H9 (cell line): ENCODE measurements around the gene TACR1. TPM values are rescaled to one million over a fixed set of nuclear protein-coding genes. Genes with fewer than 3 reads are reported as not detected.

ENCODE experiments used
- DNase-seq: peaks from one replicate; pipeline ENCODE4 v3.0.0-alpha.2; 2017
- H2AFZ ChIP-seq: one replicate; pipeline ENCODE4 v1.6.1; 2013; ENCODE audit warnings: mild to moderate bottlenecking, low read length, control low read depth, moderate library complexity
- H2AK5ac ChIP-seq: 2 replicates; pipeline ENCODE4 v1.6.1; 2013; ENCODE audit warnings: low read length, control low read depth, mixed read lengths; ENCODE audit not compliant: insufficient read length
- H2BK120ac ChIP-seq: one replicate; pipeline ENCODE4 v1.6.1; 2013; ENCODE audit warnings: low read depth, mild to moderate bottlenecking, low read length, control low read depth, inconsistent platforms; ENCODE audit not compliant: poor library complexity, severe bottlenecking
- H2BK12ac ChIP-seq: 2 replicates; pipeline ENCODE4 v1.6.1; 2013; ENCODE audit warnings: low read length, control low read depth, mixed read lengths, low read depth; ENCODE audit not compliant: insufficient read length
- H2BK15ac ChIP-seq: 2 replicates; pipeline ENCODE4 v1.6.1; 2013; ENCODE audit warnings: low read depth, low read length, control low read depth
- H2BK20ac ChIP-seq: one replicate; pipeline ENCODE4 v1.6.1; 2013; ENCODE audit warnings: low read depth, mild to moderate bottlenecking, low read length, control low read depth, inconsistent platforms; ENCODE audit not compliant: poor library complexity, severe bottlenecking
- H2BK5ac ChIP-seq: 2 replicates; pipeline ENCODE4 v1.6.1; 2013; ENCODE audit warnings: low read length, control low read depth, mixed read lengths; ENCODE audit not compliant: insufficient read length
- H3K14ac ChIP-seq: 2 replicates; pipeline ENCODE4 v1.6.1; 2013; ENCODE audit warnings: low read length, control low read depth; ENCODE audit not compliant: insufficient read depth
- H3K18ac ChIP-seq: 2 replicates; pipeline ENCODE4 v1.6.1; 2013; ENCODE audit warnings: low read depth, mild to moderate bottlenecking, mixed read lengths, low read length, control low read depth; ENCODE audit not compliant: insufficient read length
- H3K23ac ChIP-seq: 2 replicates; pipeline ENCODE4 v1.6.1; 2013; ENCODE audit warnings: low read length, control low read depth, mixed read lengths, low read depth; ENCODE audit not compliant: insufficient read length
- H3K23me2 ChIP-seq: 2 replicates; pipeline ENCODE4 v1.6.1; 2013; ENCODE audit warnings: low read depth, mild to moderate bottlenecking, mixed read lengths, low read length, control low read depth; ENCODE audit not compliant: insufficient read length, poor library complexity, severe bottlenecking
- H3K27ac ChIP-seq: 2 replicates; pipeline ENCODE4 v1.5.1; 2013; ENCODE audit warnings: low read length, control low read depth, mixed read lengths, low read depth; ENCODE audit not compliant: insufficient read length
- H3K27me3 ChIP-seq: 2 replicates; pipeline ENCODE4 v1.6.1; 2013; ENCODE audit warnings: low read length, control low read depth, inconsistent platforms; ENCODE audit not compliant: insufficient read depth
- H3K4ac ChIP-seq: 2 replicates; pipeline ENCODE4 v1.6.1; 2013; ENCODE audit warnings: low read depth, mild to moderate bottlenecking, control low read depth, inconsistent platforms, low read length, moderate library complexity
- H3K4me1 ChIP-seq: 2 replicates; pipeline ENCODE4 v1.6.1; 2013; ENCODE audit warnings: low read length, control low read depth, inconsistent platforms; ENCODE audit not compliant: insufficient read depth
- H3K4me2 ChIP-seq: 2 replicates; pipeline ENCODE4 v1.6.1; 2013; ENCODE audit warnings: low read length, control low read depth, mixed read lengths; ENCODE audit not compliant: insufficient read length, insufficient read depth
- H3K56ac ChIP-seq: 2 replicates; pipeline ENCODE4 v1.6.1; 2013; ENCODE audit warnings: low read depth, mild to moderate bottlenecking, mixed read lengths, low read length, control low read depth; ENCODE audit not compliant: insufficient read length
- H3K79me1 ChIP-seq: 2 replicates; pipeline ENCODE4 v1.6.1; 2013; ENCODE audit warnings: low read depth, mild to moderate bottlenecking, moderate library complexity, low read length, control low read depth, inconsistent platforms; ENCODE audit not compliant: insufficient read depth, poor library complexity, severe bottlenecking
- H3K79me2 ChIP-seq: 2 replicates; pipeline ENCODE4 v1.6.1; 2013; ENCODE audit warnings: low read length, control low read depth, inconsistent platforms; ENCODE audit not compliant: insufficient read depth
- H3K9ac ChIP-seq: 2 replicates; pipeline ENCODE4 v1.6.1; 2013; ENCODE audit warnings: low read length, control low read depth, mixed read lengths; ENCODE audit not compliant: insufficient read length; ENCODE audit errors: extremely low read depth
- H3K9me3 ChIP-seq: one replicate; pipeline ENCODE4 v1.6.1; 2013; ENCODE audit warnings: low read depth, low read length, inconsistent platforms; ENCODE audit not compliant: control insufficient read depth
- H3T11ph ChIP-seq: one replicate; pipeline ENCODE4 v1.6.1; 2013; ENCODE audit warnings: mild to moderate bottlenecking, low read length, control low read depth, inconsistent platforms
- H4K20me1 ChIP-seq: one replicate; pipeline ENCODE4 v1.6.1; 2013; ENCODE audit not compliant: control insufficient read depth, insufficient read length, insufficient read depth
- H4K5ac ChIP-seq: 2 replicates; pipeline ENCODE4 v1.6.1; 2013; ENCODE audit warnings: low read depth, mild to moderate bottlenecking, mixed read lengths, low read length, control low read depth; ENCODE audit not compliant: insufficient read length
- H4K8ac ChIP-seq: replicated peaks from 2 replicates; pipeline ENCODE4 v1.6.1; 2013; ENCODE audit warnings: low read length, control low read depth, mixed read lengths, low read depth; ENCODE audit not compliant: insufficient read length
- H4K91ac ChIP-seq: 2 replicates; pipeline ENCODE4 v1.6.1; 2013; ENCODE audit warnings: low read depth, mild to moderate bottlenecking, moderate library complexity, mixed read lengths, low read length, control low read depth; ENCODE audit not compliant: insufficient read length
- H3K27ac Mint-ChIP-seq, 3 experiments: 2 replicates in 2 of 3; 3 replicates in 1 of 3; pipeline ENCODE4 v1.8.0; 2020 to 2021; ENCODE audit warnings: mixed read lengths in 3 of 3, mild to moderate bottlenecking in 1 of 3, moderate library complexity in 1 of 3
- H3K27me3 Mint-ChIP-seq: 2 replicates; pipeline ENCODE4 v1.8.0; 2021; ENCODE audit warnings: low read depth, mild to moderate bottlenecking, moderate library complexity, mixed read lengths
- H3K36me3 Mint-ChIP-seq, 3 experiments: 2 replicates in 2 of 3; 3 replicates in 1 of 3; pipeline ENCODE4 v1.8.0; 2020 to 2021; ENCODE audit warnings: low read depth in 3 of 3, mixed read lengths in 3 of 3; ENCODE audit not compliant: insufficient read depth in 1 of 3
- H3K4me1 Mint-ChIP-seq, 2 experiments: 2 replicates each; pipeline ENCODE4 v1.8.0; 2020; ENCODE audit warnings: mixed read lengths in 2 of 2
- H3K4me3 Mint-ChIP-seq, 2 experiments: 2 replicates in 1 of 2; 3 replicates in 1 of 2; pipeline ENCODE4 v1.8.0; 2020 to 2021; ENCODE audit warnings: mild to moderate bottlenecking in 2 of 2, mixed read lengths in 2 of 2, moderate library complexity in 1 of 2
- H3K9me3 Mint-ChIP-seq, 2 experiments: 2 replicates in 1 of 2; 3 replicates in 1 of 2; pipeline ENCODE4 v1.8.0; 2020; ENCODE audit warnings: mild to moderate bottlenecking in 2 of 2, mixed read lengths in 2 of 2, moderate library complexity in 1 of 2
- CTCF ChIP-seq: fragments of 200-600 bp; sonication (generic); conservative IDR thresholded peaks from 3 replicates; pipeline ENCODE4 v1.8.0; 2021; ENCODE audit warnings: antibody characterized with exemption, mild to moderate bottlenecking
- WGBS: extraction: QIAGEN DNeasy Blood & Tissue Kit; methylation state at CpG from one replicate; pipeline ENCODE4 v1.1.7; 2013; ENCODE audit warnings: missing lambda C conversion rate, low lambda C conversion rate, mixed read lengths; ENCODE audit not compliant: insufficient read length; ENCODE audit errors: extremely low coverage; 5-methylcytosine and 5-hydroxymethylcytosine counted together
- total RNA-seq: library from RNA; stranded (reverse); gene quantifications from 2 replicates; pipeline ENCODE4 v1.2.1, GENCODE V29; 2021

The TACR1 gene
- total RNA-seq, 1 experiment from 2014 or later, result 1.4 TPM

GRCh38 chr2:75027886-75028285 lies 171.4 kb downstream of the TACR1 start:
- H3K23ac ChIP-seq, result no peak overlapping the region
- H3K4me2 ChIP-seq, result no peak overlapping the region
- H4K20me1 ChIP-seq, result no peaks in the 10 kb centered on the region
- H3K4me1 Mint-ChIP-seq, result peaks cover 7 to 8% of the 10 kb centered on the region in 2 experiments
- H3K27me3 Mint-ChIP-seq, result no peaks in the 10 kb centered on the region
- no peak overlapping the region for H3K4ac ChIP-seq
- no peak overlapping the region for H2BK5ac ChIP-seq
- no peak overlapping the region for H3K56ac ChIP-seq
- H3K79me2 ChIP-seq, result no peaks in the 10 kb centered on the region
- no peak overlapping the region for H3K4me3 Mint-ChIP-seq
- no peak overlapping the region for H4K5ac ChIP-seq
- H3K9me3 ChIP-seq, result no peaks in the 10 kb centered on the region
- H3K4me1 ChIP-seq, result no peaks in the 10 kb centered on the region
- no peaks in the 10 kb centered on the region for H3K9me3 Mint-ChIP-seq
- H2AK5ac ChIP-seq, result no peak overlapping the region
- no peak overlapping the region for H2BK120ac ChIP-seq
- no peak overlapping the region for H3K27ac ChIP-seq
- H3T11ph ChIP-seq, result no peak overlapping the region
- H2AFZ ChIP-seq, result no peak overlapping the region
- DNase-seq, result no peak
- no peak overlapping the region for H2BK15ac ChIP-seq
- H3K79me1 ChIP-seq, result no peaks in the 10 kb centered on the region
- no peak overlapping the region for H3K18ac ChIP-seq
- H3K36me3 Mint-ChIP-seq, result no peaks in the 10 kb centered on the region
- no peaks in the 10 kb centered on the region for H3K23me2 ChIP-seq
- H2BK20ac ChIP-seq, result no peak overlapping the region
- no peak overlapping the region for H3K9ac ChIP-seq
- no peak overlapping the region for H4K91ac ChIP-seq
- no peaks in the 10 kb centered on the region; the same call in 1 of the 2 replicates for H3K27me3 ChIP-seq
- WGBS, result no CpG with 5 or more reads among the region's 2 CpGs
- no peak overlapping the region for H3K14ac ChIP-seq
- H2BK12ac ChIP-seq, result no peak overlapping the region
- H4K8ac ChIP-seq, result no peak overlapping the region
- H3K27ac Mint-ChIP-seq, result no peak overlapping the region
- no peak for TF ChIP-seq CTCF
